H9 (cell line): ENCODE results near the gene CENPO. TPM values are rescaled to one million over a fixed set of nuclear protein-coding genes. Genes with fewer than 3 reads are reported as not detected.

Source experiments
- DNase-seq: peaks from one replicate; pipeline ENCODE4 v3.0.0-alpha.2; 2017
- H2AFZ ChIP-seq: one replicate; pipeline ENCODE4 v1.6.1; 2013; ENCODE audit warnings: mild to moderate bottlenecking, low read length, control low read depth, moderate library complexity
- H2AK5ac ChIP-seq: 2 replicates; pipeline ENCODE4 v1.6.1; 2013; ENCODE audit warnings: low read length, control low read depth, mixed read lengths; ENCODE audit not compliant: insufficient read length
- H2BK120ac ChIP-seq: one replicate; pipeline ENCODE4 v1.6.1; 2013; ENCODE audit warnings: low read depth, mild to moderate bottlenecking, low read length, control low read depth, inconsistent platforms; ENCODE audit not compliant: poor library complexity, severe bottlenecking
- H2BK12ac ChIP-seq: 2 replicates; pipeline ENCODE4 v1.6.1; 2013; ENCODE audit warnings: low read length, control low read depth, mixed read lengths, low read depth; ENCODE audit not compliant: insufficient read length
- H2BK15ac ChIP-seq: 2 replicates; pipeline ENCODE4 v1.6.1; 2013; ENCODE audit warnings: low read depth, low read length, control low read depth
- H2BK20ac ChIP-seq: one replicate; pipeline ENCODE4 v1.6.1; 2013; ENCODE audit warnings: low read depth, mild to moderate bottlenecking, low read length, control low read depth, inconsistent platforms; ENCODE audit not compliant: poor library complexity, severe bottlenecking
- H2BK5ac ChIP-seq: 2 replicates; pipeline ENCODE4 v1.6.1; 2013; ENCODE audit warnings: low read length, control low read depth, mixed read lengths; ENCODE audit not compliant: insufficient read length
- H3K14ac ChIP-seq: 2 replicates; pipeline ENCODE4 v1.6.1; 2013; ENCODE audit warnings: low read length, control low read depth; ENCODE audit not compliant: insufficient read depth
- H3K18ac ChIP-seq: 2 replicates; pipeline ENCODE4 v1.6.1; 2013; ENCODE audit warnings: low read depth, mild to moderate bottlenecking, mixed read lengths, low read length, control low read depth; ENCODE audit not compliant: insufficient read length
- H3K23ac ChIP-seq: 2 replicates; pipeline ENCODE4 v1.6.1; 2013; ENCODE audit warnings: low read length, control low read depth, mixed read lengths, low read depth; ENCODE audit not compliant: insufficient read length
- H3K23me2 ChIP-seq: 2 replicates; pipeline ENCODE4 v1.6.1; 2013; ENCODE audit warnings: low read depth, mild to moderate bottlenecking, mixed read lengths, low read length, control low read depth; ENCODE audit not compliant: insufficient read length, poor library complexity, severe bottlenecking
- H3K27ac ChIP-seq: 2 replicates; pipeline ENCODE4 v1.5.1; 2013; ENCODE audit warnings: low read length, control low read depth, mixed read lengths, low read depth; ENCODE audit not compliant: insufficient read length
- H3K27me3 ChIP-seq: 2 replicates; pipeline ENCODE4 v1.6.1; 2013; ENCODE audit warnings: low read length, control low read depth, inconsistent platforms; ENCODE audit not compliant: insufficient read depth
- H3K4ac ChIP-seq: 2 replicates; pipeline ENCODE4 v1.6.1; 2013; ENCODE audit warnings: low read depth, mild to moderate bottlenecking, control low read depth, inconsistent platforms, low read length, moderate library complexity
- H3K4me1 ChIP-seq: 2 replicates; pipeline ENCODE4 v1.6.1; 2013; ENCODE audit warnings: low read length, control low read depth, inconsistent platforms; ENCODE audit not compliant: insufficient read depth
- H3K4me2 ChIP-seq: 2 replicates; pipeline ENCODE4 v1.6.1; 2013; ENCODE audit warnings: low read length, control low read depth, mixed read lengths; ENCODE audit not compliant: insufficient read length, insufficient read depth
- H3K56ac ChIP-seq: 2 replicates; pipeline ENCODE4 v1.6.1; 2013; ENCODE audit warnings: low read depth, mild to moderate bottlenecking, mixed read lengths, low read length, control low read depth; ENCODE audit not compliant: insufficient read length
- H3K79me1 ChIP-seq: 2 replicates; pipeline ENCODE4 v1.6.1; 2013; ENCODE audit warnings: low read depth, mild to moderate bottlenecking, moderate library complexity, low read length, control low read depth, inconsistent platforms; ENCODE audit not compliant: insufficient read depth, poor library complexity, severe bottlenecking
- H3K79me2 ChIP-seq: 2 replicates; pipeline ENCODE4 v1.6.1; 2013; ENCODE audit warnings: low read length, control low read depth, inconsistent platforms; ENCODE audit not compliant: insufficient read depth
- H3K9ac ChIP-seq: 2 replicates; pipeline ENCODE4 v1.6.1; 2013; ENCODE audit warnings: low read length, control low read depth, mixed read lengths; ENCODE audit not compliant: insufficient read length; ENCODE audit errors: extremely low read depth
- H3K9me3 ChIP-seq: one replicate; pipeline ENCODE4 v1.6.1; 2013; ENCODE audit warnings: low read depth, low read length, inconsistent platforms; ENCODE audit not compliant: control insufficient read depth
- H3T11ph ChIP-seq: one replicate; pipeline ENCODE4 v1.6.1; 2013; ENCODE audit warnings: mild to moderate bottlenecking, low read length, control low read depth, inconsistent platforms
- H4K20me1 ChIP-seq: one replicate; pipeline ENCODE4 v1.6.1; 2013; ENCODE audit not compliant: control insufficient read depth, insufficient read length, insufficient read depth
- H4K5ac ChIP-seq: 2 replicates; pipeline ENCODE4 v1.6.1; 2013; ENCODE audit warnings: low read depth, mild to moderate bottlenecking, mixed read lengths, low read length, control low read depth; ENCODE audit not compliant: insufficient read length
- H4K8ac ChIP-seq: replicated peaks from 2 replicates; pipeline ENCODE4 v1.6.1; 2013; ENCODE audit warnings: low read length, control low read depth, mixed read lengths, low read depth; ENCODE audit not compliant: insufficient read length
- H4K91ac ChIP-seq: 2 replicates; pipeline ENCODE4 v1.6.1; 2013; ENCODE audit warnings: low read depth, mild to moderate bottlenecking, moderate library complexity, mixed read lengths, low read length, control low read depth; ENCODE audit not compliant: insufficient read length
- H3K27ac Mint-ChIP-seq, 3 experiments: 2 replicates in 2 of 3; 3 replicates in 1 of 3; pipeline ENCODE4 v1.8.0; 2020 to 2021; ENCODE audit warnings: mixed read lengths in 3 of 3, mild to moderate bottlenecking in 1 of 3, moderate library complexity in 1 of 3
- H3K27me3 Mint-ChIP-seq: 2 replicates; pipeline ENCODE4 v1.8.0; 2021; ENCODE audit warnings: low read depth, mild to moderate bottlenecking, moderate library complexity, mixed read lengths
- H3K36me3 Mint-ChIP-seq, 3 experiments: 2 replicates in 2 of 3; 3 replicates in 1 of 3; pipeline ENCODE4 v1.8.0; 2020 to 2021; ENCODE audit warnings: low read depth in 3 of 3, mixed read lengths in 3 of 3; ENCODE audit not compliant: insufficient read depth in 1 of 3
- H3K4me1 Mint-ChIP-seq, 2 experiments: 2 replicates each; pipeline ENCODE4 v1.8.0; 2020; ENCODE audit warnings: mixed read lengths in 2 of 2
- H3K4me3 Mint-ChIP-seq, 2 experiments: 2 replicates in 1 of 2; 3 replicates in 1 of 2; pipeline ENCODE4 v1.8.0; 2020 to 2021; ENCODE audit warnings: mild to moderate bottlenecking in 2 of 2, mixed read lengths in 2 of 2, moderate library complexity in 1 of 2
- H3K9me3 Mint-ChIP-seq, 2 experiments: 2 replicates in 1 of 2; 3 replicates in 1 of 2; pipeline ENCODE4 v1.8.0; 2020; ENCODE audit warnings: mild to moderate bottlenecking in 2 of 2, mixed read lengths in 2 of 2, moderate library complexity in 1 of 2
- CTCF ChIP-seq: fragments of 200-600 bp; sonication (generic); conservative IDR thresholded peaks from 3 replicates; pipeline ENCODE4 v1.8.0; 2021; ENCODE audit warnings: antibody characterized with exemption, mild to moderate bottlenecking
- WGBS: extraction: QIAGEN DNeasy Blood & Tissue Kit; methylation state at CpG from one replicate; pipeline ENCODE4 v1.1.7; 2013; ENCODE audit warnings: missing lambda C conversion rate, low lambda C conversion rate, mixed read lengths; ENCODE audit not compliant: insufficient read length; ENCODE audit errors: extremely low coverage; 5-methylcytosine and 5-hydroxymethylcytosine counted together
- total RNA-seq: library from RNA; stranded (reverse); gene quantifications from 2 replicates; pipeline ENCODE4 v1.2.1, GENCODE V29; 2021

CENPO gene
- total RNA-seq, 1 experiment from 2014 or later = 49.5 TPM

GRCh38 chr2:24820175-24820513, 26.9 kb downstream of the CENPO start:
- Histone ChIP-seq H4K91ac (no peak overlapping the region), H3K56ac (no peak overlapping the region), H3K4ac (no peak overlapping the region), H3K27ac (no peak overlapping the region), H3K9ac (no peak overlapping the region), H2BK20ac (no peak overlapping the region), H3K23ac (no peak overlapping the region), H4K20me1 (no peaks in the 10 kb centered on the region), H3K23me2 (no peaks in the 10 kb centered on the region), H3K18ac (no peak overlapping the region), H3K4me1 (peaks cover 16% of the 10 kb centered on the region), H3K14ac (no peak overlapping the region), H2BK15ac (no peak overlapping the region), H2BK12ac (no peak overlapping the region), H3K79me2 (no peaks in the 10 kb centered on the region), H2BK120ac (no peak overlapping the region), H4K8ac (no peak overlapping the region), H3K79me1 (no peaks in the 10 kb centered on the region), H2AK5ac (no peak overlapping the region), H2BK5ac (no peak overlapping the region), H4K5ac (no peak overlapping the region), H3T11ph (no peak overlapping the region), H3K27me3 (no peaks in the 10 kb centered on the region), H2AFZ (no peak overlapping the region), H3K9me3 (no peaks in the 10 kb centered on the region), H3K4me2 (no peak overlapping the region)
- H3K36me3 Mint-ChIP-seq = peaks cover 80 to 92% (median 92%) of the 10 kb centered on the region in 3 experiments
- TF ChIP-seq CTCF = no peak
- no peak overlapping the region for H3K4me3 Mint-ChIP-seq
- H3K27ac Mint-ChIP-seq = peak overlapping the region in 1 of 3 experiments; percentile 87; a peak in 1 of 7 replicates
- DNase-seq = no peak
- H3K4me1 Mint-ChIP-seq = peaks cover 34 to 37% of the 10 kb centered on the region in 2 experiments
- peaks cover 0 to 3% of the 10 kb centered on the region in 2 experiments; a peak in 1 of 5 replicates for H3K9me3 Mint-ChIP-seq
- H3K27me3 Mint-ChIP-seq = no peaks in the 10 kb centered on the region; the same call in 1 of the 2 replicates
- no CpG with 5 or more reads among the region's 7 CpGs for whole genome bisulfite sequencing
